ENCODE results near the gene SLC17A9.

GRCh38 chr20:62997417-62998035, 45.0 kb downstream of the SLC17A9 start:
- TF ChIP-seq CTCF (IDR thresholded peaks at IDR 0.05) = no peak
- TF ChIP-seq POLR2A (IDR thresholded peaks at IDR 0.05) = no peak

Measured in Peyer's patch (tissue), 4 donors.